NCI-H2081 treated with DMSO at 0.1 percent for 48 hours (cell line): ENCODE results near the gene TAS2R7.
"Not testable (repeated sequence)": the region's sequence is repeated elsewhere in the genome, so short reads cannot be mapped to it uniquely, and the experiment has no call there.

Experiments
- DNase-seq: peaks from one replicate; lab custom pipeline; 2025; lab: John Stamatoyannopoulos, UW

The TAS2R7 gene

GRCh38 chr12:10802587-10802986, at the start of gene TAS2R7:
TAS2R7 (minus strand) TSS chr12:10802627; CDS start chr12:10802570, 57 bp downstream.
- no peak for DNase-seq

GRCh38 chr12:10851243-10851858, 48.9 kb upstream of the TAS2R7 start:
- DNase-seq = no peak

DNA sequence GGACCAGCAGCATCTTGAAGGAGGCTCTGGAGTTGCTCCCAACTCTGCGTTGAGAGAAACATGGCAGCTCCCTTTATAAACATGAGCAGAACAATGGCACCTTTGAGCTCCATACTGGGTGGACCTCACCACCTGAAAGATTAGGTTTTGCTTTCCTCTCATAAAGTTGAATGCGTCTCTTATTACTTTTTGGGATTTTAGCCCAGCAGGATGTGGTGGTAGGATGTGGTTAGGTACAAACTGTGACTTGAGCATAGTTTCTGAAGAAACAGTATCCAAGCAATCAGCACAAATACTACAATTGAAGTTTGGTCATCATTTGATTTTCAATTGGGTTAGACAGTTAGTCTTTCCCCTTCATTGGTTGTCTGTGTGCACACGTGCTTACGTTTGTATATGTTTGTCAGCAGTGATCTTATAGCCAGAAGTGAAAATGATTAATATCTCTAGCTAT, 47.0 kb upstream of the TAS2R7 start, which contains the start of gene PRR4:
Gene PRR4, minus strand, starts transcription at position 51 of the 454 bp plus-strand sequence. Its CDS starts 38 bp downstream, at position 13.
- DNase-seq = no peak

- no peak for DNase-seq
These were observed 45.3 kb upstream of the TAS2R7 start for GRCh38 chr12:10847744-10848143.

- DNase-seq = no peak
These were observed 40.4 kb upstream of the TAS2R7 start for GRCh38 chr12:10842862-10843261.

- no peak for DNase-seq
These were observed 36.0 kb upstream of the TAS2R7 start for GRCh38 chr12:10838461-10838860.

DNA sequence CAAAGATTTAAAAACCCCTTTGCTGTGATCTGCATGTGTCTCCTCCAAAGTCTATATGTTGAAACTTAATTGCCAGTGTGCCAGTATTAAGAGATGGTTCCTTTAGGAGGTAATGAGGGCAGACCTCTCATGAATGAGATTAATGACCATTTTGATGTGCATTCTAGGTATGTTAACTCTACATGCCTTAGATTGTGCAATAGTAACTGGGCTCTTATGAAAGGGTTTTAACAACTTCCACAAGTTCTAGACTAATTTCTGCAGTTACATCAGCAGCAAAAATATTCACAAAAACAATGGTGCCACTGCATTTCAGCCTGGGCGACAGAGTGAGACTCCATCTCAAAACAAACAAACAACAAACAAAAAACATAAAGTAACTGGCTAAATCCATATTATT, 27.6 kb upstream of the TAS2R7 start:
- DNase-seq = no peak

- no peak for DNase-seq
These were observed 23.8 kb upstream of the TAS2R7 start, which contains the start of gene TAS2R10 for GRCh38 chr12:10826258-10826657. TAS2R10 (minus strand) TSS chr12:10826358; CDS start chr12:10826269, 89 bp downstream.

- no peak for DNase-seq
These were observed 22.5 kb upstream of the TAS2R7 start for GRCh38 chr12:10824957-10825356.

DNA sequence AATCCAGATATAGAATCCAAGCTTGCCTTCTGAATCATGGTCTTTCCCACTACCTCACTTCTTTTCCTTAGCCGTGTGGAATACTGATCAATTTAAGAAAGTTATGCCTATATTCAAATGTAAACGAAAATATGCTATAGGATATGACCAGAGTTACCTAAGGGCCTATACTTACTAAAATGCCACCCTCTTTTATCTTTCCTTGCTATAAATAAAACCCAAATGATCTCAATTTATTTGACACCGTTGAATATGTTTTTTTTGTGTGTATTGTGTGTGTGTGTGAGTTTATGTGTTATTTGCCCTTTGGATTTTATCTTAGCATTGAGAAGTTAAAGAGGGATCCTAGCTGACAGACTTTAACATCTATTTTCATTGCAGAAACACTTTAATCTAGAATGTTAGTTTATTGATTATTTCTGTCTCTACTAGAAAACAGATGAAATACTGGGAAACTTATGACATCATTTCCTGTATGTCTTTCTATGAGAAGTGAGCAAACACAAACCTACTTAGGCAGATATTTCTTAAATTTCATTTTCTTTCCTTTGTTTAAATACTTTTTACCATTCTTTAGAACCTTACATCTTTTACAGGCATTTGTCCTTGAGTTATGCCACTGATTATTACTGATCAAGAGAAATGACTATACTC, 9.6 kb upstream of the TAS2R7 start:
- DNase-seq = no peak

GRCh38 chr12:10810068-10810467, 7.6 kb upstream of the TAS2R7 start, which contains the start of gene TAS2R9:
TAS2R9 (minus strand) TSS chr12:10810168; CDS start chr12:10810075, 93 bp downstream.
- no peak for DNase-seq

DNA sequence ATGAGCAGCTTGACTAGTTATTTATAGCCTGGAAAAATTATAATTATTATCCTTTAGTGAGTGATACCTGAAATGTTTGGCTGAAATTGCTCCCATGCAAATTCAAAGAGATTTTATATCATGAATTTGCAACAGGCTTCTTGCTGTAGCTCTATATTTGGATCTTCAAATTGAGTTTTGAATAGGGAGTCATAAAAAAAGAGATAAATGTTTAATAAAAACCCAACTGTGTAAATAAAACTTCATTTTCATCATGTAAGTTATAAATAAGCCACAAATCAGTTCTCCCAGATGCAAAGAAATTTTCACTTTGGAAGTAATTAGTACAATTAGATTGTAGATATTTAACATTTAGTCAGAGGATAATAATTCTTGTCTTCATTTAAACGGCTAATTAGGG, 4.8 kb upstream of the TAS2R7 start, which contains the start of gene TAS2R8:
Gene TAS2R8, minus strand, starts transcription at position 101 of the 400 bp plus-strand sequence. CDS start 306 bp downstream, outside the sequence.
- no peak for DNase-seq

DNA sequence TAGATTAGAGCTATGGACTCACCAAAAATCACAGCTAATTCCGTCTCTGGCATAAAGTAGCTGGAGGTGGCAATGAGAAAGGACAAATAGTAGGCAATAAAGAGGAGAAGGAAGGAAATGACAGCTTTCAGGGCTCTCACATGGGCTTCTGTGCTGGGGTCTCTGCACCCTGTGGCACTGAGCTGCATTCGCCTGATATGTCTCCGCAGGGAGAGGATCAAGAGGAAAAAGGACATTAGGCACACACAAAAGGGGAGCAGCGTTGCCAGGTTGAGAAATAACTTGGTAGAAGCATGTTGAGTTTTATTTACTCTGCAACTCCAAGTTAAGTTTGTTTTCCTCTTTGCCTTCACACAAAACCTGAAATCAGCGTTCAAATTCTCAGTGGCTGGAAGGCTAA, 686 bp downstream of the TAS2R7 start:
- DNase-seq = no peak

GRCh38 chr12:10794222-10794621, 8.2 kb downstream of the TAS2R7 start:
- no peak for DNase-seq

DNA sequence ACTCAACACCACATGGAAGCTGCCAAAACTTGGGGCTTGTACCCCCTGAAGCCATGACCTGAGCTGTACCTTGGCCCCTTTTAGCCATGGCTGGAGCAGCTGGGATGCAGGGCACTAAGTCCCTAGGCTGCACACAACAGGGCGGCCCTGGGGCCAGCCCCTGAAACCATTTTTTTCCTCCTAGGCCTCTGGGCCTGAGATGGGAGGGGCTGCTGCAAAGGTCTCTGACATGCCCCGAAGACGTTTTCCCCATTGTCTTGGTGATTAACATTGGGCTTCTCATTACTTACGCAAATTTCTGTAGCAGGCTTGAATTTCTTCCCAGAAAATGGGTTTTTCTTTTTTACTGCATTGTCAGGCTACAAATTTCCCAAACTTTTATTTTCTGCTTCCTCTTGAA, 10.7 kb downstream of the TAS2R7 start:
- DNase-seq = not testable (repeated sequence)

DNA sequence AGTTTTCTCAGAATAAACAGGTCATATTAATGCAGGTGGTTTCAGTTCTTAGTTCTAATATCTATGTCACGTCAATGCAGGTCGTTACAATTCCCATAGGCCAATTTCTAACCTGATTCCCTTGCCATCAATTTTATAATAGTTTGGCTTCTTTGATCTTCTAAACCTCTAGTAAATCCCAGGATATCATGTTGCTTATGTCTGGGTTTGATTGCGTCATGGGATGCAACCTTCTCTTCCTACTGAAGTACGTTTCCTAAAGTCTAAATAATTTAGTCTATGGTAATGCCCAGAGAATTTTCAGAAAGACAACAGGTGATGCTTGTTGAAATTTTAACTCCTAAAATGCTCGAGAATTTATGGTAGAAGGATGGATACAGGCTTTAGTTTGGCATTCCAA, 19.2 kb downstream of the TAS2R7 start:
- DNase-seq = no peak

- DNase-seq = no peak
These were observed 23.3 kb downstream of the TAS2R7 start for GRCh38 chr12:10779103-10779502.

DNA sequence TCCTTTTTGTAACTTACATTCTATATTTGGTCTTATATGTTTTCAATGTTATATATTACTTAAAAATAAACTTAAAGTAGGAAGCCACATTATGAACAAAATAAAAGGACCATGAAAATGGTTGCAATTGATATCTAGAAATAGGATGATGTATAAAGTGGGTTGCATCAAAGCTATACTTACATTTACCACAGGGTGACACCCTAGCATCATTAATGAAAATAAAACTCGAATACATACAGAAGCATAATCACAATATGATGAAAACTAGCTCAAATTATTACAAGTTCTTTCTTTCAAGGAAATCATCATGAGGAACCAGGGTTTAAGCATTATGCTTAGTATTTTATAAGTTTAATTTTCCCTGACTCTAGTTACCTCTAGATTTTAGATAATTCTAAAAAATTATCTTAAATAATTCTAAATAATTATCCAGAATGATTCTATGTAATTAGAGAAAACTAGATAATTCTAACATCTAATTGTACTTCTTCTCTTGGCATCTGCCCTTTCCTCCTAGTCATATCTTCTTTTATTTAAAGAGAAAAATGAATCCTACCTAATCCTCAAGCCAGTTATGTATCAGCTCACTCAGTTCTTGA, 31.2 kb downstream of the TAS2R7 start:
- no peak for DNase-seq

DNA sequence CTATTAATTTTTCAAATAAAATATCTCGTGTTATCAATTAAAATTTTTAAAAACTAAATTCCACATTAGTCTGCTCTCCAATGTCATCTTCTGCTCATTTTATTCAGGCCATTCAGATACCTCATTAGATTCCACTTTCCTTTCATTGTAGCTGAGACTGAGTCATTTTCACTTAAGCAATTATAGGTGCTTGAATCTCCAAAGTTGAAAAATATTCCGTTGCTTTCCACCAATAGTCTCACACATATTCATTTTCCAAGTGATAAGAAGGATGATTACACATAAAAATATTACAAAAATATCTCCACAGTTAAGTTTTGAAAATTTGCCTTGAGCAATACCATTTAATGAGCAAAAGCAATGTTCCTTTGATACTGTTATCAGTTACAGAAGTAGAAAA, 42.8 kb downstream of the TAS2R7 start:
- no peak for DNase-seq

GRCh38 chr12:10756194-10756593, 46.2 kb downstream of the TAS2R7 start:
- no peak for DNase-seq

- DNase-seq = no peak
These were observed 49.4 kb downstream of the TAS2R7 start for GRCh38 chr12:10753059-10753458.
